Smooth muscle cell (in vitro differentiated cells): Measurements from ENCODE around the gene KLC3. TPM values are rescaled to one million over a fixed set of nuclear protein-coding genes. Genes with fewer than 3 reads are reported as not detected.

ENCODE experiments used
- DNase-seq: peaks from one replicate; lab custom pipeline; 2025; ENCODE audit not compliant: unreplicated experiment; lab: John Stamatoyannopoulos, UW
- H2AFZ ChIP-seq: fragments of 200-600 bp; sonication (generic); 2 replicates; pipeline ENCODE4 v1.6.0; 2016; ENCODE audit warnings: antibody characterized with exemption, low read depth, mild to moderate bottlenecking
- H3F3A ChIP-seq: fragments of 200-600 bp; sonication (generic); 2 replicates; pipeline ENCODE4 v1.6.0; 2017; ENCODE audit warnings: antibody characterized with exemption, low read depth
- H3K27ac ChIP-seq: fragments of 200-600 bp; sonication (generic); 2 replicates; pipeline ENCODE4 v1.5.1; 2016; ENCODE audit warnings: low read depth, mild to moderate bottlenecking
- H3K27me3 ChIP-seq: fragments of 200-600 bp; sonication (generic); 2 replicates; pipeline ENCODE4 v1.6.1; 2016; ENCODE audit warnings: low read depth, mild to moderate bottlenecking
- H3K36me3 ChIP-seq: fragments of 200-600 bp; sonication (generic); 2 replicates; pipeline ENCODE4 v1.5.1; 2016; ENCODE audit warnings: low read depth
- H3K4me1 ChIP-seq: fragments of 200-600 bp; sonication (generic); 2 replicates; pipeline ENCODE4 v1.5.1; 2016; ENCODE audit warnings: low read depth
- H3K4me2 ChIP-seq: fragments of 200-600 bp; sonication (generic); 2 replicates; pipeline ENCODE4 v1.6.0; 2016; ENCODE audit warnings: mild to moderate bottlenecking
- H3K4me3 ChIP-seq: fragments of 200-600 bp; sonication (generic); 2 replicates; pipeline ENCODE4 v1.5.1; 2016; ENCODE audit warnings: mild to moderate bottlenecking
- H3K79me2 ChIP-seq: fragments of 200-600 bp; sonication (generic); 2 replicates; pipeline ENCODE4 v1.6.0; 2016; ENCODE audit warnings: low read depth, mild to moderate bottlenecking
- H3K9ac ChIP-seq: fragments of 200-600 bp; sonication (generic); 2 replicates; pipeline ENCODE4 v1.6.0; 2016; ENCODE audit warnings: low read depth
- H3K9me3 ChIP-seq: fragments of 200-600 bp; sonication (generic); replicated peaks from 2 replicates; pipeline ENCODE4 v1.5.1; 2016; ENCODE audit warnings: low read depth
- H4K20me1 ChIP-seq: fragments of 200-600 bp; sonication (generic); 2 replicates; pipeline ENCODE4 v1.6.0; 2016; ENCODE audit warnings: low read depth
- WGBS: methylation state at CpG from one replicate; pipeline ENCODE4 v1.1.7; 2016; ENCODE audit warnings: low lambda C conversion rate; 5-methylcytosine and 5-hydroxymethylcytosine counted together
- polyA plus RNA-seq: library from polyadenylated mRNA; unstranded; fragments of >200 nt; fragmentation: Nextera tagmentation; extraction: Ambion mirVana; gene quantifications from 2 replicates; pipeline ENCODE4 v1.2.1, GENCODE V29; 2016
- total RNA-seq: library from RNA; depleted of rRNA; stranded (reverse); fragments of >200 nt; gene quantifications from 2 replicates; pipeline ENCODE4 v1.2.3, GENCODE V29; 2014
- TF ChIP-seq, protein P1 (sequence below): fragments of 200-600 bp; sonication (generic); IDR thresholded peaks from 2 replicates; pipeline ENCODE4 v1.5.1; 2017; ENCODE audit warnings: borderline replicate concordance, mild to moderate bottlenecking, antibody characterized with exemption; ENCODE audit not compliant: insufficient read depth, poor library complexity, severe bottlenecking

KLC3 gene
- total and polyA plus RNA-seq, 2 experiments from 2014 or later: 4.8 to 6.3 TPM

DNA sequence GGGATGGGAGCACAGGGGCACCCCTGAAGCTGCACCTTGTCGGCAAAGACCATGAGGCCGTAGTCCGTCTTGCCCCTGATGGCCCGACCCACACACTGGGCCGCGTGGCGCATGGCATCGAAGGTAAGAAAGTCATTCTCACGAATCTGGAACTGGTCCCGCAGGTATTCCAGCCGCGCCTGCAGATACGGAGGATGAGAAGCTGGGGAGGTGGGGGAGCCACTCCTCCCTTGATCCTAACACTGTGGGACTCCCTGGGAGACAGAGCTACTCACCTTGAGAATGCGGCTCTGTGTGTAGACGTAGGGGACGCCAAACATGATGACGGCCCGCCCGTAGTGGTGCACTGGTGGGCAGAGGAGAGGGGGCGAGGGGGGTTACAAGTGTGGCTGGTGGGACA is 11.9 kb downstream of the KLC3 start:
- no peaks in the 10 kb centered on the region for H4K20me1 ChIP-seq
- no peak for DNase-seq
- no peak overlapping the region for H2AFZ ChIP-seq
- no peak overlapping the region for H3K4me3 ChIP-seq
- no peak overlapping the region for H3K27ac ChIP-seq
- 95% methylated on average over 20 of the region's 20 CpGs for WGBS
- H3K27me3 ChIP-seq: no peaks in the 10 kb centered on the region
- no peaks in the 10 kb centered on the region for H3K36me3 ChIP-seq
- H3F3A ChIP-seq: no peaks in the 10 kb centered on the region
- TF ChIP-seq, protein P1, sequence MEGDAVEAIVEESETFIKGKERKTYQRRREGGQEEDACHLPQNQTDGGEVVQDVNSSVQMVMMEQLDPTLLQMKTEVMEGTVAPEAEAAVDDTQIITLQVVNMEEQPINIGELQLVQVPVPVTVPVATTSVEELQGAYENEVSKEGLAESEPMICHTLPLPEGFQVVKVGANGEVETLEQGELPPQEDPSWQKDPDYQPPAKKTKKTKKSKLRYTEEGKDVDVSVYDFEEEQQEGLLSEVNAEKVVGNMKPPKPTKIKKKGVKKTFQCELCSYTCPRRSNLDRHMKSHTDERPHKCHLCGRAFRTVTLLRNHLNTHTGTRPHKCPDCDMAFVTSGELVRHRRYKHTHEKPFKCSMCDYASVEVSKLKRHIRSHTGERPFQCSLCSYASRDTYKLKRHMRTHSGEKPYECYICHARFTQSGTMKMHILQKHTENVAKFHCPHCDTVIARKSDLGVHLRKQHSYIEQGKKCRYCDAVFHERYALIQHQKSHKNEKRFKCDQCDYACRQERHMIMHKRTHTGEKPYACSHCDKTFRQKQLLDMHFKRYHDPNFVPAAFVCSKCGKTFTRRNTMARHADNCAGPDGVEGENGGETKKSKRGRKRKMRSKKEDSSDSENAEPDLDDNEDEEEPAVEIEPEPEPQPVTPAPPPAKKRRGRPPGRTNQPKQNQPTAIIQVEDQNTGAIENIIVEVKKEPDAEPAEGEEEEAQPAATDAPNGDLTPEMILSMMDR: no peak
- no peak overlapping the region for H3K4me2 ChIP-seq
- no peaks in the 10 kb centered on the region for H3K4me1 ChIP-seq
- H3K79me2 ChIP-seq: no peaks in the 10 kb centered on the region
- no peaks in the 10 kb centered on the region for H3K9me3 ChIP-seq
- H3K9ac ChIP-seq: no peak overlapping the region

DNA sequence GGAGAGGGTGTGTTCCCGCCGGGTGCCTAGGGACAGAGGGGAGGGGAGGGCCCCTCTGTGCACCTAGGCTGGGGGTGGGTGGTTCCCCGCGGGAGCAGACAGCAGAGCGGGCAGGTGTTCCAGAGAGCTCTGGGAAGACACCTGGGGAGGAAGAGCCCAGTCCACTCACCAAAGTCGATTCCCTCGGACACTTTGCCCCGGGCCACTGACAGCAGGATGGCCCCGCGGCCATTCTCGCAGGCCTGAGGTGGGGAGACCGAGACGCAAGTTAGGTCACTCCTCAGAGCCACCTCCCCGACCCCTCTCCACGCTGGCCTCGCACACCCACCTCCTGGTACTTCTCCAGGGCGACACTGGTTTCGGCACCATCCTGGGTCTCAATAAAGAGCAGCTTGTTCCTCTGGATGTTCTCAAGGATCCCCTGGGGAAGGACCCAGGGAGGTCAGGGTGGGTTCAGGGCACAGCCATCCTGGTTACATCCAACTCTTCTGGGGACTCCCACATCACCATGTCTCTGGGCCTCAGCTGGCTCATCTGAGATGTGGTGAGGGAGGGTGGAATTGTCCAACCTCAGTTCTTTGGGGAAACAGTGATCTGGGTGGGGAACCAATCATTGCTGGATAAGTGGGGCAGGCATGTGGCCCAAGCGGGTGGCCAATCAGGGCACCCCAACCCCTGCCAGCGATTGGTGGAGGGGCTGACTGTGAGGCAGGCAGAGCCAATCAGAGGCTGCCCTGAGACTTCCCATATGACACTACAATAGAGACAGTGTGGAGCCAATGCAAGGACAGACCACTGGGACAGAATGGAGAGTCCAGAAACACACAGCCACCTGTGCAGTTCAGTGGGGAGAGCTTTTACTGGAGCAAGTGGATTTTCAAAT is 12.6 kb downstream of the KLC3 start:
- H3K27ac ChIP-seq: no peak overlapping the region

GRCh38 chr19:45354241-45354842 is 13.8 kb downstream of the KLC3 start:
- Histone ChIP-seq H3K9me3 (no peaks in the 10 kb centered on the region), H3K4me3 (no peak overlapping the region), H4K20me1 (no peaks in the 10 kb centered on the region), H3K79me2 (no peaks in the 10 kb centered on the region), H3K27ac (no peak overlapping the region), H3K27me3 (no peaks in the 10 kb centered on the region), H3K4me2 (no peak overlapping the region), H3K4me1 (no peaks in the 10 kb centered on the region), H3F3A (no peaks in the 10 kb centered on the region), H3K9ac (no peak overlapping the region), H2AFZ (no peak overlapping the region), H3K36me3 (no peaks in the 10 kb centered on the region)
- DNase-seq: no peak
- TF ChIP-seq, protein P1: no peak
- 95% methylated on average over 11 of the region's 11 CpGs for WGBS

More for the DNA sequence above, 12.6 kb downstream of the KLC3 start:
- Histone ChIP-seq H3K4me1 (no peaks in the 10 kb centered on the region), H3K9me3 (no peaks in the 10 kb centered on the region), H4K20me1 (no peaks in the 10 kb centered on the region), H3K36me3 (no peaks in the 10 kb centered on the region), H3F3A (no peaks in the 10 kb centered on the region), H3K4me2 (no peak overlapping the region), H3K4me3 (no peak overlapping the region), H3K79me2 (no peaks in the 10 kb centered on the region), H3K27me3 (no peaks in the 10 kb centered on the region), H3K9ac (no peak overlapping the region), H2AFZ (no peak overlapping the region)
- DNase-seq: no peak
- TF ChIP-seq, protein P1: no peak
- whole genome bisulfite sequencing: 91% methylated on average over 13 of the region's 20 CpGs

DNA sequence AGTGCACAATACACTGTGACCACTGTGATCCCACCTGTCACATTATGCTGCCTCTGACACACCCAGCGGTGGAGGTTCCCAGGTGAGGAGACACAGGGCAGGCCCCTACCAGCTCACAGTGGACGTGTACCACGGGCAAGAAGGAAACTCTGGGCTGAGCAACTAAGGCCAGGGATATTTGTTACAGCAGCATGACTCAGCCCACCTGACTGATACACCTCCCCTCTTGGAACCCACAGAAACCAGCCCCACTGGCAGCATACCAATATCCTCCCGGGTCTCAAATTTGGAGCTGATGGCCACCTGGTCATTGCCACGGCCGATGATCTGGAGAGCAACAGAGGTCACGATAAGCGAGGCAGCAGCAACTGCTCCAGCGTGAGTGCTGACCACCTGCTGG is 14.9 kb downstream of the KLC3 start:
- Histone ChIP-seq H3K4me3 (no peak overlapping the region), H3K27ac (no peak overlapping the region), H3K9ac (no peak overlapping the region), H3K27me3 (no peaks in the 10 kb centered on the region), H3K9me3 (no peaks in the 10 kb centered on the region), H3K4me1 (no peaks in the 10 kb centered on the region), H2AFZ (no peak overlapping the region), H3K79me2 (no peaks in the 10 kb centered on the region), H4K20me1 (no peaks in the 10 kb centered on the region), H3K36me3 (no peaks in the 10 kb centered on the region), H3F3A (no peaks in the 10 kb centered on the region), H3K4me2 (no peak overlapping the region)
- TF ChIP-seq, protein P1: no peak
- no peak for DNase-seq
- 96% methylated on average over 9 of the region's 9 CpGs for WGBS
